IPS-18c (cell line): ENCODE data around the gene RWDD4.

ENCODE experiments used
- H3K4me3 ChIP-seq: 2 replicates; pipeline ENCODE4 v1.7.0; 2013; ENCODE audit warnings: low read depth, mild to moderate bottlenecking, low read length, moderate library complexity; ENCODE audit not compliant: insufficient read depth
- H3K9me3 ChIP-seq: one replicate; pipeline ENCODE4 v1.6.1; 2013; ENCODE audit warnings: mild to moderate bottlenecking, low read length, moderate library complexity; ENCODE audit not compliant: control insufficient read depth, insufficient read depth

RWDD4 gene

GRCh38 chr4:183659029-183659871 lies at the start of gene RWDD4, which contains the start of gene TRAPPC11:
Gene RWDD4 (minus strand): TSS chr4:183659185. CDS start chr4:183658952, 233 bp downstream.
Gene TRAPPC11 (plus strand): TSS chr4:183659293. CDS start chr4:183663868, 4,575 bp downstream.
- Histone ChIP-seq H3K4me3 (peak within 1 kb of the TSS; percentile 79), H3K9me3 (no peaks in the 10 kb centered on the region)

GRCh38 chr4:183702492-183702891 lies 43.5 kb upstream of the RWDD4 start:
- Histone ChIP-seq H3K4me3 (no peak overlapping the region), H3K9me3 (no peaks in the 10 kb centered on the region)

GRCh38 chr4:183700407-183700806 lies 41.4 kb upstream of the RWDD4 start:
- no peaks in the 10 kb centered on the region for H3K9me3 ChIP-seq
- H3K4me3 ChIP-seq = no peak overlapping the region

- Histone ChIP-seq H3K4me3 (no peak overlapping the region), H3K9me3 (no peaks in the 10 kb centered on the region)
Observed at GRCh38 chr4:183698909-183699308, 39.9 kb upstream of the RWDD4 start.

GRCh38 chr4:183691897-183692296 lies 32.9 kb upstream of the RWDD4 start:
- Histone ChIP-seq H3K4me3 (no peak overlapping the region), H3K9me3 (peaks cover 2% of the 10 kb centered on the region)

- peaks cover 2% of the 10 kb centered on the region for H3K9me3 ChIP-seq
- H3K4me3 ChIP-seq = no peak overlapping the region
Observed at GRCh38 chr4:183691006-183691405, 32.0 kb upstream of the RWDD4 start.

- H3K9me3 ChIP-seq = peaks cover 2% of the 10 kb centered on the region
- no peak overlapping the region for H3K4me3 ChIP-seq
Observed at GRCh38 chr4:183688216-183688615, 29.2 kb upstream of the RWDD4 start.

- H3K4me3 ChIP-seq = no peak overlapping the region
- peaks cover 2% of the 10 kb centered on the region for H3K9me3 ChIP-seq
Observed at GRCh38 chr4:183686461-183686860, 27.5 kb upstream of the RWDD4 start.

- H3K9me3 ChIP-seq = no peaks in the 10 kb centered on the region
Observed at GRCh38 chr4:183681119-183681518, 22.1 kb upstream of the RWDD4 start.

GRCh38 chr4:183675625-183676024 lies 16.6 kb upstream of the RWDD4 start:
- Histone ChIP-seq H3K9me3 (no peaks in the 10 kb centered on the region), H3K4me3 (no peak overlapping the region)

More at GRCh38 chr4:183681119-183681518, 22.1 kb upstream of the RWDD4 start:
- H3K4me3 ChIP-seq = no peak overlapping the region

GRCh38 chr4:183674153-183674552 lies 15.2 kb upstream of the RWDD4 start:
- Histone ChIP-seq H3K4me3 (no peak overlapping the region), H3K9me3 (no peaks in the 10 kb centered on the region)

- Histone ChIP-seq H3K9me3 (no peaks in the 10 kb centered on the region), H3K4me3 (no peak overlapping the region)
Observed at GRCh38 chr4:183670960-183671555, 12.1 kb upstream of the RWDD4 start.

- H3K4me3 ChIP-seq = no peak overlapping the region
Observed at GRCh38 chr4:183670251-183670650, 11.3 kb upstream of the RWDD4 start.

GRCh38 chr4:183666088-183666487 lies 7.1 kb upstream of the RWDD4 start:
- H3K4me3 ChIP-seq = no peak overlapping the region

More at GRCh38 chr4:183670251-183670650, 11.3 kb upstream of the RWDD4 start:
- no peaks in the 10 kb centered on the region for H3K9me3 ChIP-seq

GRCh38 chr4:183659872-183660242 lies 872 bp upstream of the RWDD4 start:
- Histone ChIP-seq H3K4me3 (peak overlapping the region; percentile 79), H3K9me3 (no peaks in the 10 kb centered on the region)

More at GRCh38 chr4:183666088-183666487, 7.1 kb upstream of the RWDD4 start:
- no peaks in the 10 kb centered on the region for H3K9me3 ChIP-seq

- no peaks in the 10 kb centered on the region for H3K9me3 ChIP-seq
- H3K4me3 ChIP-seq = peak overlapping the region; percentile 79
Observed at GRCh38 chr4:183658362-183659028, 490 bp downstream of the RWDD4 start.

GRCh38 chr4:183657564-183657963 lies 1.4 kb downstream of the RWDD4 start:
- H3K9me3 ChIP-seq = no peaks in the 10 kb centered on the region
- no peak overlapping the region for H3K4me3 ChIP-seq

GRCh38 chr4:183645326-183645725 lies 13.7 kb downstream of the RWDD4 start:
- Histone ChIP-seq H3K4me3 (no peak overlapping the region), H3K9me3 (no peaks in the 10 kb centered on the region)
